ENCODE measurements around the gene KLHL17.

Gene KLHL17

GRCh38 chr1:914131-914890, 46.1 kb upstream of the KLHL17 start:
- DNase-seq (ENCODE audit: low spot score), result no peak
- TF ChIP-seq, protein P1, sequence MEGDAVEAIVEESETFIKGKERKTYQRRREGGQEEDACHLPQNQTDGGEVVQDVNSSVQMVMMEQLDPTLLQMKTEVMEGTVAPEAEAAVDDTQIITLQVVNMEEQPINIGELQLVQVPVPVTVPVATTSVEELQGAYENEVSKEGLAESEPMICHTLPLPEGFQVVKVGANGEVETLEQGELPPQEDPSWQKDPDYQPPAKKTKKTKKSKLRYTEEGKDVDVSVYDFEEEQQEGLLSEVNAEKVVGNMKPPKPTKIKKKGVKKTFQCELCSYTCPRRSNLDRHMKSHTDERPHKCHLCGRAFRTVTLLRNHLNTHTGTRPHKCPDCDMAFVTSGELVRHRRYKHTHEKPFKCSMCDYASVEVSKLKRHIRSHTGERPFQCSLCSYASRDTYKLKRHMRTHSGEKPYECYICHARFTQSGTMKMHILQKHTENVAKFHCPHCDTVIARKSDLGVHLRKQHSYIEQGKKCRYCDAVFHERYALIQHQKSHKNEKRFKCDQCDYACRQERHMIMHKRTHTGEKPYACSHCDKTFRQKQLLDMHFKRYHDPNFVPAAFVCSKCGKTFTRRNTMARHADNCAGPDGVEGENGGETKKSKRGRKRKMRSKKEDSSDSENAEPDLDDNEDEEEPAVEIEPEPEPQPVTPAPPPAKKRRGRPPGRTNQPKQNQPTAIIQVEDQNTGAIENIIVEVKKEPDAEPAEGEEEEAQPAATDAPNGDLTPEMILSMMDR (IDR thresholded peaks at IDR 0.05), result no peak
- Histone ChIP-seq H3K4me3 (no peak overlapping the region), H3K27ac (no peak overlapping the region)

DNA sequence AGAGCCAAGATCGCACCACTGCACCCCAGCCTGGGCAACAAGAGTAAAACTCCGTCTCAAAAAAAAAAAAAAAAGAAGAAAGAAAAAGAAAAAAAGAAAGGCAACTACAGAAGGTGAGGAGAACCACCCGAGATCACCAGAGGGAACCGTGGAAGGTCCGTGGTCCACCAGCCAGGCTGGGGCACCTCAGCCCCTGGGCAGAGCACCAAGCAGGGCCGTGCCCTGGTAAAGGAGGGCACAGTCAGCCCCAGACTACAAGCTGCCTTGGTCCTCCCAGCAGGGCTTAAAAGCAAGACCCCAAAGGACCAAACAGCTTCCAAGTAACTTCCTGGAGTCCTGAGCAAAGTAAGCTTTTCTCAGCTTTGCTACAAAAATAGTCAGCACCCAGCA, 45.5 kb upstream of the KLHL17 start:
- no peak for DNase-seq (ENCODE audit: low spot score)
- Histone ChIP-seq H3K27ac (no peak overlapping the region), H3K4me3 (no peak overlapping the region)
- TF ChIP-seq, protein P1 (IDR thresholded peaks at IDR 0.05), result no peak

- Histone ChIP-seq H3K4me3 (no peak overlapping the region), H3K27ac (no peak overlapping the region)
- TF ChIP-seq, protein P1 (IDR thresholded peaks at IDR 0.05), result no peak
- no peak for DNase-seq (ENCODE audit: low spot score)
Observed at GRCh38 chr1:915295-916172, 44.9 kb upstream of the KLHL17 start.

GRCh38 chr1:916173-917075, 44.0 kb upstream of the KLHL17 start:
- TF ChIP-seq, protein P1 (IDR thresholded peaks at IDR 0.05), result no peak
- Histone ChIP-seq H3K27ac (no peak overlapping the region), H3K4me3 (no peak overlapping the region)
- no peak for DNase-seq (ENCODE audit: low spot score)

- DNase-seq (ENCODE audit: low spot score), result no peak
Observed at GRCh38 chr1:917076-917459, 43.3 kb upstream of the KLHL17 start.

DNA sequence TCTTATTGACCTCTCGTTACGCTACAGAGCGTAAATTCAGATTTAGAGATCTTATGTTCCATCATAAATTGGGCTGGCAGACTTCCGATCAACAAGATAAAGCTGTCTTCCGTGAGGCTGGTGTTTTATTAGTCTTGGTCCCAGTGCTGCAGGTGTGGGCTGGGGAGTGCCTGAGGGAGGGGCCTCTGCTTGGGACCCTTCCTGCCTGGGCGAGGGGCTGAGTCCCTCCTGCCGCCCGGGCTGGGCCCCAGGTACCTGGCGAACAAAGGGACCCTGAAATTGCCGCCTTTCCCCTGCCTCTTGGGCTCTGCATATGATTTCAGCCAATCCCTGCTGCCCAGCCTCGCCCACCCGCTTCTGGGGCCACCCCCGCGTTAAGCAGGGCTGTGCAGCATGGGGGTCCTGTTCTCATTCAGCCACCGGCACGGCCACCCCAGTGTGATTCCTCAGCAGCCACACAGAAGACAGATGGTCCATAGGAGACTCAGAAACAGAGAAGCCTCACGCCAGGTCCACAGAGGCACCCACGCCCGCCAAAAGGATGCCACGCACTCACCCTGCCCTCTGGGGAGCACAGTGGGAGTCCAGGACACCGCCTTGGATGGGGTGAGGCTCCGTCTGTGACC, 42.8 kb upstream of the KLHL17 start:
- DNase-seq (ENCODE audit: low spot score), result no peak

More at GRCh38 chr1:917076-917459, 43.3 kb upstream of the KLHL17 start:
- no peak overlapping the region for H3K27ac ChIP-seq
- TF ChIP-seq, protein P1 (IDR thresholded peaks at IDR 0.05), result no peak
- no peak overlapping the region for H3K4me3 ChIP-seq

More for the DNA sequence above, 42.8 kb upstream of the KLHL17 start:
- Histone ChIP-seq H3K27ac (no peak overlapping the region), H3K4me3 (no peak overlapping the region)
- TF ChIP-seq, protein P1 (IDR thresholded peaks at IDR 0.05), result no peak

Data from coronary artery (tissue), 2 donors.